GM12864 (cell line): ENCODE measurements around the gene MPPED1.
A peak's percentile ranks its signal among the peaks of the same experiment; 100 is the strongest.

Experiments used
- DNase-seq: peaks from one replicate; pipeline ENCODE4 v3.0.0-alpha.2; 2011; ENCODE audit warnings: low read depth
- H3K4me3 ChIP-seq: 2 replicates; pipeline ENCODE4 v1.5.1; 2011; ENCODE audit warnings: mild to moderate bottlenecking, low read depth, low read length, control low read depth
- TF ChIP-seq, protein P1 (sequence below): IDR thresholded peaks from 2 replicates; pipeline ENCODE4 v1.5.1; 2011; ENCODE audit warnings: low read depth, mild to moderate bottlenecking, moderate library complexity, low read length, control low read depth, inconsistent platforms; ENCODE audit errors: missing control alignments

Gene MPPED1

GRCh38 chr22:43387815-43388214, 24.0 kb upstream of the MPPED1 start:
- TF ChIP-seq, protein P1, sequence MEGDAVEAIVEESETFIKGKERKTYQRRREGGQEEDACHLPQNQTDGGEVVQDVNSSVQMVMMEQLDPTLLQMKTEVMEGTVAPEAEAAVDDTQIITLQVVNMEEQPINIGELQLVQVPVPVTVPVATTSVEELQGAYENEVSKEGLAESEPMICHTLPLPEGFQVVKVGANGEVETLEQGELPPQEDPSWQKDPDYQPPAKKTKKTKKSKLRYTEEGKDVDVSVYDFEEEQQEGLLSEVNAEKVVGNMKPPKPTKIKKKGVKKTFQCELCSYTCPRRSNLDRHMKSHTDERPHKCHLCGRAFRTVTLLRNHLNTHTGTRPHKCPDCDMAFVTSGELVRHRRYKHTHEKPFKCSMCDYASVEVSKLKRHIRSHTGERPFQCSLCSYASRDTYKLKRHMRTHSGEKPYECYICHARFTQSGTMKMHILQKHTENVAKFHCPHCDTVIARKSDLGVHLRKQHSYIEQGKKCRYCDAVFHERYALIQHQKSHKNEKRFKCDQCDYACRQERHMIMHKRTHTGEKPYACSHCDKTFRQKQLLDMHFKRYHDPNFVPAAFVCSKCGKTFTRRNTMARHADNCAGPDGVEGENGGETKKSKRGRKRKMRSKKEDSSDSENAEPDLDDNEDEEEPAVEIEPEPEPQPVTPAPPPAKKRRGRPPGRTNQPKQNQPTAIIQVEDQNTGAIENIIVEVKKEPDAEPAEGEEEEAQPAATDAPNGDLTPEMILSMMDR, result no peak
- no peak overlapping the region for H3K4me3 ChIP-seq

GRCh38 chr22:43388420-43388851, 23.4 kb upstream of the MPPED1 start:
- TF ChIP-seq, protein P1, result peak; percentile 98
- no peak for DNase-seq
- H3K4me3 ChIP-seq, result no peak overlapping the region

More at GRCh38 chr22:43387815-43388214, 24.0 kb upstream of the MPPED1 start:
- no peak for DNase-seq

GRCh38 chr22:43389227-43389836, 22.5 kb upstream of the MPPED1 start:
- H3K4me3 ChIP-seq, result no peak overlapping the region
- TF ChIP-seq, protein P1, result no peak
- DNase-seq, result no peak

- TF ChIP-seq, protein P1, result no peak
- DNase-seq, result no peak
Observed at GRCh38 chr22:43390166-43390565, 21.6 kb upstream of the MPPED1 start.

GRCh38 chr22:43390872-43391271, 20.9 kb upstream of the MPPED1 start:
- no peak overlapping the region for H3K4me3 ChIP-seq
- TF ChIP-seq, protein P1, result no peak
- DNase-seq, result no peak

More at GRCh38 chr22:43390166-43390565, 21.6 kb upstream of the MPPED1 start:
- no peak overlapping the region for H3K4me3 ChIP-seq

- H3K4me3 ChIP-seq, result no peak overlapping the region
- no peak for DNase-seq
- TF ChIP-seq, protein P1, result no peak
Observed at GRCh38 chr22:43391306-43391705, 20.5 kb upstream of the MPPED1 start.

- no peak for DNase-seq
- H3K4me3 ChIP-seq, result no peak overlapping the region
- TF ChIP-seq, protein P1, result no peak
Observed at GRCh38 chr22:43392385-43392989, 19.3 kb upstream of the MPPED1 start.
